ENCODE results near the gene APLP2.

APLP2 gene

DNA sequence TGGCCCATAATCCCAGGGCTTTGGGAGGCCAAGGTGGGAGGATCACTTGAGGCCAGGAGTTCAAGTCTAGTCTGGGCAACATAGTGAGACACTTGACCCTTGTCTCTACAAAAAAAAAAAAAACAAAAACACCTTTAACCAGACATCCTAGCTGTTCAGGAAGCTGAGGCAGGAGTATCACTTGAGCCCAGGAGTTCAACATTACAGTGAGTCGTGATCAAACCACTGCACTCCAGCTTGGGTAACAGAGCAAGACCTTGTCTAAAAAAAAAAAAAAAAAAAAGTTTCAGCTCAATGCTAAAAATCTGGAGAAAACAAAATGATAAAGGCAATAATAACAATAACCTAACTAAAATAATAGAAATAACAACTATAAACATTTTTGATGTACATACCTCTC is 22.6 kb upstream of the APLP2 start:
- no peaks in the 10 kb centered on the region for H3K27me3 ChIP-seq
- TF ChIP-seq, protein P1, sequence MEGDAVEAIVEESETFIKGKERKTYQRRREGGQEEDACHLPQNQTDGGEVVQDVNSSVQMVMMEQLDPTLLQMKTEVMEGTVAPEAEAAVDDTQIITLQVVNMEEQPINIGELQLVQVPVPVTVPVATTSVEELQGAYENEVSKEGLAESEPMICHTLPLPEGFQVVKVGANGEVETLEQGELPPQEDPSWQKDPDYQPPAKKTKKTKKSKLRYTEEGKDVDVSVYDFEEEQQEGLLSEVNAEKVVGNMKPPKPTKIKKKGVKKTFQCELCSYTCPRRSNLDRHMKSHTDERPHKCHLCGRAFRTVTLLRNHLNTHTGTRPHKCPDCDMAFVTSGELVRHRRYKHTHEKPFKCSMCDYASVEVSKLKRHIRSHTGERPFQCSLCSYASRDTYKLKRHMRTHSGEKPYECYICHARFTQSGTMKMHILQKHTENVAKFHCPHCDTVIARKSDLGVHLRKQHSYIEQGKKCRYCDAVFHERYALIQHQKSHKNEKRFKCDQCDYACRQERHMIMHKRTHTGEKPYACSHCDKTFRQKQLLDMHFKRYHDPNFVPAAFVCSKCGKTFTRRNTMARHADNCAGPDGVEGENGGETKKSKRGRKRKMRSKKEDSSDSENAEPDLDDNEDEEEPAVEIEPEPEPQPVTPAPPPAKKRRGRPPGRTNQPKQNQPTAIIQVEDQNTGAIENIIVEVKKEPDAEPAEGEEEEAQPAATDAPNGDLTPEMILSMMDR (IDR thresholded peaks at IDR 0.05): no peak
- H3K36me3 ChIP-seq: no peaks in the 10 kb centered on the region
- H3K4me1 ChIP-seq (ENCODE audit: control insufficient read depth in 1 of 2, insufficient read depth in 1 of 2, low read depth in 1 of 2, low read length in 1 of 2): peaks cover 43 to 52% of the 10 kb centered on the region in 2 experiments
- no peak overlapping the region for H3K4me3 ChIP-seq (ENCODE audit: low read depth in 1 of 2, low read length in 1 of 2)
- no peaks in the 10 kb centered on the region for H3K9me3 ChIP-seq
- no peak overlapping the region for H3K27ac ChIP-seq

DNA sequence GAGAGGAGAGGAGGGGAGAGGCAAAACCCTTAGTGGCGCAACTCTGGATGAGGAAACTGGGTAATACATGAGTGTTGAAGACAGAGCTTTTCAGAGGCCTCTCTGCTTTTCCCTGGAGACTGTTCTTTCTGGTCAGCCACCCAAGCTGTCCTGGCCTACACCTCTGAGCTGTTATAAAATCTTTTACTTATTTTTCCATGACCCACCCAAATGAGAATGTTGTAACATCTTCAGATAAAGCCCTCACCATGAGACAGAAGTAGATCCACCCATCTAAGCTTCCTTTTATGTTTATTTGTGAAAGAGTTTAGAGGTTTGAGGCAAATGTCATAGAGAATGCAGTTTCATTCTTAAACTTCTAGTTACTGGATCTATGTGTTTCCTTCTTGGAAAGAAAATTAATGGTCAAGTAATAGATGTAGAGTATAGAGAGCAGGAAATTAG is 20.3 kb upstream of the APLP2 start:
- H3K4me3 ChIP-seq (ENCODE audit: low read depth in 1 of 2, low read length in 1 of 2): no peak overlapping the region
- no peaks in the 10 kb centered on the region for H3K27me3 ChIP-seq
- TF ChIP-seq, protein P1 (IDR thresholded peaks at IDR 0.05): no peak
- H3K9me3 ChIP-seq: no peaks in the 10 kb centered on the region
- peak overlapping the region; percentile 72 for H3K27ac ChIP-seq
- peaks cover 27 to 31% of the 10 kb centered on the region in 2 experiments for H3K4me1 ChIP-seq (ENCODE audit: control insufficient read depth in 1 of 2, insufficient read depth in 1 of 2, low read depth in 1 of 2, low read length in 1 of 2)
- no peaks in the 10 kb centered on the region for H3K36me3 ChIP-seq

DNA sequence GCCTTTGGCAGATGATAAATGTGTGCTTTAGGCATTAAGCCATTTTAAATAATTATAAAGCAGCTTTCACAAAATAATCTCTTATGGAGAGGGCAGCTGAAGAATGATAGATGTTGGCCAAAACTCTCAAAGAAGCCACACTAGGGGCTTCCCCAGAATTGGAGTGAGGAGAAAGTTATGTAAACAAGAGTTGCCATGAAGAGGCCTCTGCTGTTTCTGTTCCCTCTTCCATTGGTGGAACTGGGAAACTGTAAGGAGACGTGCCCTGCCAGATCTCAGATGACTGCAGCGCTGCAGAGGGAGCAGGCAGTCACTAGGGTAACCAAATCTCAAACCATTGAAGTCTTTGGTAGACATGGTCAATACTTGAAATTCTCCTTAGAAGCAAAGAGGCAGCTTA is 19.4 kb upstream of the APLP2 start:
- Histone ChIP-seq H3K27ac (peak overlapping the region; percentile 72), H3K36me3 (no peaks in the 10 kb centered on the region), H3K27me3 (no peaks in the 10 kb centered on the region), H3K4me1 (ENCODE audit: control insufficient read depth in 1 of 2, insufficient read depth in 1 of 2, low read depth in 1 of 2, low read length in 1 of 2) (peaks cover 27 to 31% of the 10 kb centered on the region in 2 experiments), H3K4me3 (ENCODE audit: low read depth in 1 of 2, low read length in 1 of 2) (no peak overlapping the region), H3K9me3 (no peaks in the 10 kb centered on the region)
- TF ChIP-seq, protein P1 (IDR thresholded peaks at IDR 0.05): no peak

DNA sequence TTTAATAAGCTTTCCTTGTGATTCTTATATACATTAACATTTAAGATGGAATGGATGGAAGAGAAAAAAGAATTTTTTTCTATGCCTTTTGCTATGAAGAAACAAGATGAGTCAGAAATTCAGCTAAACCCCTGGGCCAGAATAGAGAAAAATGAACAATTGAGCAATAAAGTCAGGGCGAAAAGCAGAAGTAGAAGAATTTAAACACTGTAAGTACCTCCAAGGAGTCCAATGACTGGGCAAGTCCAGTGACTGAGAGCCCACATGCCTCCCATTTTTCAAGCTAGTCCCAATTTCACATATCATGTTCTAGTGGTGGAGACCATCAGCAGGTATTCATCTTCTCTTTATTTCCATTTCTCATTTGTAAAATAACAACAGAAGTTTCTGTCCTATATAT is 18.6 kb upstream of the APLP2 start:
- TF ChIP-seq, protein P1 (IDR thresholded peaks at IDR 0.05): no peak
- no peaks in the 10 kb centered on the region for H3K36me3 ChIP-seq
- H3K9me3 ChIP-seq: no peaks in the 10 kb centered on the region
- no peaks in the 10 kb centered on the region for H3K27me3 ChIP-seq
- H3K4me3 ChIP-seq (ENCODE audit: low read depth in 1 of 2, low read length in 1 of 2): no peak overlapping the region
- peak overlapping the region; percentile 72 for H3K27ac ChIP-seq
- peaks cover 27 to 31% of the 10 kb centered on the region in 2 experiments for H3K4me1 ChIP-seq (ENCODE audit: control insufficient read depth in 1 of 2, insufficient read depth in 1 of 2, low read depth in 1 of 2, low read length in 1 of 2)

DNA sequence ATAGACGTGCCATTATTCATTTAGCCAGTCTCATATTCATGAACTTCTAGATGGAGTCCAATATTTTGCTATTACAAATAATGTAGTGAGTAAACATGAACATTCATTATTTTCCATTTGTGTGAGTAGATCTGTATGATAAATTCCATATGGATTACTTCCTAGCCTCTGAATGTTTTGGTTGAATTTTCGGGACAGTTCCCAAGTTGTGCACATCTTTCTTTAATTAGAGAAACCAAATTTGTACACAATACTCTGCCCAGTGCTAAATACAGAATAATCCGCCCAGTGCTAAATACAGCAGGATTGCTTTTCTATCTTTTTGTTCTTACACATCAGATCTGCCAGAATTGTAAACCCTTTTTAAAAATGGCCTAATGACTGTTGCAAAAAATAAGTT is 17.1 kb upstream of the APLP2 start:
- H3K27me3 ChIP-seq: no peaks in the 10 kb centered on the region
- no peak overlapping the region for H3K27ac ChIP-seq
- H3K4me1 ChIP-seq (ENCODE audit: control insufficient read depth in 1 of 2, insufficient read depth in 1 of 2, low read depth in 1 of 2, low read length in 1 of 2): peaks cover 27 to 31% of the 10 kb centered on the region in 2 experiments
- no peaks in the 10 kb centered on the region for H3K36me3 ChIP-seq
- H3K4me3 ChIP-seq (ENCODE audit: low read depth in 1 of 2, low read length in 1 of 2): no peak overlapping the region
- H3K9me3 ChIP-seq: no peaks in the 10 kb centered on the region
- TF ChIP-seq, protein P1 (IDR thresholded peaks at IDR 0.05): no peak

DNA sequence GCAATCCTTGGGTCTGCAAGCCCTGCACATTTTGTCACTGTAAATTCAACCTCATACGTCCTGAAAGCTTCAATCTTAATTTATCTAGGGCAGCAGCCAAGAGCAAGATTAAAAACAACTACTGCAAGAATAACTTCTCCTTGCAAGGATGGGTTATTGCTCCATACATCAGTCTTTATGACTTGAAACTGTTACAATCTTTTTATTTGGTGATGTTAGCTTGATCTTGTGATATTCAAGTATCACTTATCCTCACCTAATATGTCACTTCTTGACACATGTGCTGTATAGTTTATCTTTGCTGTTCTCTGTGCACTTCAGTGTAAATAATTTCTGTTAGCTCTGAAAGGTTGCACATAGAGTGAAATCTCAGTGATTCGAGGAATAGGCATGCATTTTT is 14.7 kb upstream of the APLP2 start:
- Histone ChIP-seq H3K36me3 (no peaks in the 10 kb centered on the region), H3K4me1 (ENCODE audit: control insufficient read depth in 1 of 2, insufficient read depth in 1 of 2, low read depth in 1 of 2, low read length in 1 of 2) (peaks cover 18 to 19% of the 10 kb centered on the region in 2 experiments), H3K27me3 (no peaks in the 10 kb centered on the region), H3K9me3 (no peaks in the 10 kb centered on the region), H3K4me3 (ENCODE audit: low read depth in 1 of 2, low read length in 1 of 2) (no peak overlapping the region), H3K27ac (no peak overlapping the region)
- TF ChIP-seq, protein P1 (IDR thresholded peaks at IDR 0.05): no peak

All from neutrophil (primary cell).